Thyroid gland (tissue), 4 donors: ENCODE data around the gene RBCK1. TPM values are rescaled to one million over a fixed set of nuclear protein-coding genes. Genes with fewer than 3 reads are reported as not detected.
"Not testable (repeated sequence)": the region's sequence is repeated elsewhere in the genome, so short reads cannot be mapped to it uniquely, and the experiment has no call there.

Source experiments
- DNase-seq, 2 donors: peaks; one replicate each; pipeline ENCODE4 v3.0.0-alpha.2; 2019
- H3K27ac ChIP-seq, 3 donors: fragments of 200-600 bp; sonication (generic); 1 replicate in 2 of 3; 2 replicates in 1 of 3; pipeline ENCODE4 v1.5.1; 2016 to 2019; ENCODE audit warnings: mild to moderate bottlenecking in 1 of 3, moderate library complexity in 1 of 3
- H3K27me3 ChIP-seq: fragments of 200-600 bp; sonication (generic); one replicate; pipeline ENCODE4 v1.5.1; 2019
- H3K36me3 ChIP-seq, 2 donors: fragments of 200-600 bp; sonication (generic); one replicate each; pipeline ENCODE4 v1.5.1; 2016 to 2019
- H3K4me1 ChIP-seq, 2 donors: fragments of 200-600 bp; sonication (generic); one replicate each; pipeline ENCODE4 v1.5.1; 2017 to 2019
- H3K4me3 ChIP-seq, 3 donors: fragments of 200-600 bp; sonication (generic); replicated peaks in 1 of 3; 1 replicate in 2 of 3; 2 replicates in 1 of 3; pipeline ENCODE4 v1.5.1; 2016; ENCODE audit warnings: mild to moderate bottlenecking in 1 of 3
- H3K9me3 ChIP-seq: fragments of 200-600 bp; sonication (generic); one replicate; pipeline ENCODE4 v1.5.1; 2017
- CTCF ChIP-seq, 6 experiments: fragments of 200-600 bp in 3 of 6; fragments of 450-650 bp in 3 of 6; sonication (generic) in 3 of 6; IDR thresholded peaks; one replicate each; pipeline ENCODE4 v1.5.1; 2016 to 2019; ENCODE audit warnings: antibody characterized with exemption in 6 of 6, mild to moderate bottlenecking in 2 of 6, inconsistent platforms in 1 of 6, moderate library complexity in 1 of 6
- POLR2A ChIP-seq, 2 donors: fragments of 450-650 bp; IDR thresholded peaks; one replicate each; pipeline ENCODE4 v1.6.1; 2017; ENCODE audit warnings: antibody characterized with exemption in 2 of 2, mild to moderate bottlenecking in 2 of 2, moderate library complexity in 1 of 2
- WGBS, 2 donors: methylation state at CpG; one replicate each; pipeline ENCODE4 v1.1.5; 2017; 5-methylcytosine and 5-hydroxymethylcytosine counted together
- intact Hi-C: fragments of 100-400 bp; cut with DNase I; formaldehyde crosslinking; loops from one replicate; pipeline ENCODE4 v1.15.1; 2023
- total RNA-seq, 4 donors: library from RNA; depleted of rRNA; stranded (reverse); fragments of >200 nt; gene quantifications; one replicate each; pipeline ENCODE4 v1.2.3, GENCODE V29; 2016

The RBCK1 gene
- total RNA-seq, 4 donors from 2014 or later: 49.2 to 90.2 (median 71.0) TPM

GRCh38 chr20:387520-387919 lies 20.6 kb upstream of the RBCK1 start:
- H3K4me3 ChIP-seq: no peak overlapping the region
- intact Hi-C loops: no loop called here
- H3K27me3 ChIP-seq: no peaks in the 10 kb centered on the region
- TF ChIP-seq CTCF (IDR thresholded peaks at IDR 0.05) (no peak), POLR2A (IDR thresholded peaks at IDR 0.05) (no peak)
- peaks cover 4 to 6% of the 10 kb centered on the region in 2 donors for H3K36me3 ChIP-seq
- no peaks in the 10 kb centered on the region for H3K9me3 ChIP-seq
- DNase-seq: no peak
- H3K4me1 ChIP-seq: peaks cover 0 to 4% of the 10 kb centered on the region in 2 donors
- WGBS, 2 donors: 94 to 95% methylated on average over 3 of the region's 3 CpGs
- no peak overlapping the region for H3K27ac ChIP-seq

- no peak for DNase-seq
- H3K27me3 ChIP-seq: no peaks in the 10 kb centered on the region
- H3K4me1 ChIP-seq: peaks cover 0 to 2% of the 10 kb centered on the region in 2 donors
- no peak overlapping the region for H3K4me3 ChIP-seq
- no peak overlapping the region for H3K27ac ChIP-seq
- intact Hi-C loops: no loop called here
- WGBS, 2 donors: 86% methylated on average over 15 to 16 of the region's 21 CpGs
- H3K36me3 ChIP-seq: peaks cover 4 to 9% of the 10 kb centered on the region in 2 donors
- TF ChIP-seq POLR2A (IDR thresholded peaks at IDR 0.05): no peak
- no peak for TF ChIP-seq CTCF (IDR thresholded peaks at IDR 0.05)
- no peaks in the 10 kb centered on the region for H3K9me3 ChIP-seq
Measured at GRCh38 chr20:388034-388994, 19.8 kb upstream of the RBCK1 start.

GRCh38 chr20:389220-389619 lies 18.9 kb upstream of the RBCK1 start:
- Histone ChIP-seq H3K36me3 (peaks cover 4 to 10% of the 10 kb centered on the region in 2 donors), H3K9me3 (no peaks in the 10 kb centered on the region), H3K27ac (no peak overlapping the region), H3K27me3 (no peaks in the 10 kb centered on the region), H3K4me1 (no peaks in the 10 kb centered on the region), H3K4me3 (no peak overlapping the region)
- TF ChIP-seq POLR2A (IDR thresholded peaks at IDR 0.05) (no peak), CTCF (IDR thresholded peaks at IDR 0.05) (no peak)
- 84 to 93% methylated on average over 3 to 6 of the region's 6 CpGs for WGBS, 2 donors
- intact Hi-C loops: no loop called here
- DNase-seq: no peak

- TF ChIP-seq CTCF (IDR thresholded peaks at IDR 0.05) (no peak), POLR2A (IDR thresholded peaks at IDR 0.05) (no peak)
- Histone ChIP-seq H3K4me3 (no peak overlapping the region), H3K36me3 (peaks cover 7 to 16% of the 10 kb centered on the region in 2 donors), H3K4me1 (no peaks in the 10 kb centered on the region), H3K9me3 (no peaks in the 10 kb centered on the region), H3K27ac (no peak overlapping the region), H3K27me3 (no peaks in the 10 kb centered on the region)
- 91 to 93% methylated on average over 26 to 27 of the region's 29 CpGs for WGBS, 2 donors
- DNase-seq: no peak
- intact Hi-C loops: no loop called here
Measured at GRCh38 chr20:391041-391711, 16.9 kb upstream of the RBCK1 start.

- intact Hi-C loops, H3K9me3 ChIP-seq: not testable (repeated sequence)
- H3K36me3 ChIP-seq: peaks cover 14 to 26% of the 10 kb centered on the region in 2 donors
Measured at GRCh38 chr20:393296-393695, 14.8 kb upstream of the RBCK1 start.

More at GRCh38 chr20:393296-393695, 14.8 kb upstream of the RBCK1 start:
- not testable (repeated sequence) for DNase-seq, H3K27me3 ChIP-seq, H3K27ac ChIP-seq, H3K4me3 ChIP-seq, H3K4me1 ChIP-seq
- WGBS, 2 donors: 90 to 96% methylated on average over 2 of the region's 2 CpGs
